ENCODE data around the gene FOXA1. TPM values are rescaled to one million over a fixed set of nuclear protein-coding genes. Genes with fewer than 3 reads are reported as not detected.

Gene FOXA1
- total RNA-seq, 1 donor from 2014 or later = not detected

GRCh38 chr14:37620856-37621255, 25.8 kb upstream of the FOXA1 start:
- H3K4me3 Mint-ChIP-seq = no peak overlapping the region
- no peak for DNase-seq (ENCODE audit: low read depth, low spot score)
- no peak for TF ChIP-seq CTCF (conservative IDR thresholded peaks at IDR 0.05)

GRCh38 chr14:37618498-37619028, 23.5 kb upstream of the FOXA1 start:
- DNase-seq (ENCODE audit: low read depth, low spot score) = no peak
- Mint-ChIP-seq H3K4me3 (no peak overlapping the region), H3K27me3 (ENCODE audit: low read depth) (peaks cover 33% of the 10 kb centered on the region), H3K36me3 (ENCODE audit: low read depth) (peaks cover 7% of the 10 kb centered on the region), H3K4me1 (peaks cover 11% of the 10 kb centered on the region), H3K9me3 (peaks cover 7% of the 10 kb centered on the region), H3K27ac (ENCODE audit: unreplicated experiment) (no peak overlapping the region)
- no peak for TF ChIP-seq CTCF (conservative IDR thresholded peaks at IDR 0.05)

More at GRCh38 chr14:37620856-37621255, 25.8 kb upstream of the FOXA1 start:
- Mint-ChIP-seq H3K27me3 (ENCODE audit: low read depth) (peaks cover 52% of the 10 kb centered on the region), H3K4me1 (peaks cover 11% of the 10 kb centered on the region), H3K27ac (ENCODE audit: unreplicated experiment) (no peak overlapping the region), H3K9me3 (peaks cover 1% of the 10 kb centered on the region), H3K36me3 (ENCODE audit: low read depth) (peaks cover 3% of the 10 kb centered on the region)

- no peak for DNase-seq (ENCODE audit: low read depth, low spot score)
- peaks cover 8% of the 10 kb centered on the region for H3K9me3 Mint-ChIP-seq
- peaks cover 8% of the 10 kb centered on the region for H3K36me3 Mint-ChIP-seq (ENCODE audit: low read depth)
- peaks cover 11% of the 10 kb centered on the region for H3K4me1 Mint-ChIP-seq
- no peak overlapping the region for H3K4me3 Mint-ChIP-seq
- no peak for TF ChIP-seq CTCF (conservative IDR thresholded peaks at IDR 0.05)
- H3K27me3 Mint-ChIP-seq (ENCODE audit: low read depth) = peaks cover 27% of the 10 kb centered on the region
- no peak overlapping the region for H3K27ac Mint-ChIP-seq (ENCODE audit: unreplicated experiment)
Measured at GRCh38 chr14:37617864-37618365, 22.9 kb upstream of the FOXA1 start.

- peaks cover 17% of the 10 kb centered on the region for H3K27me3 Mint-ChIP-seq (ENCODE audit: low read depth)
- peaks cover 8% of the 10 kb centered on the region for H3K36me3 Mint-ChIP-seq (ENCODE audit: low read depth)
- peaks cover 6% of the 10 kb centered on the region for H3K4me1 Mint-ChIP-seq
- no peak for DNase-seq (ENCODE audit: low read depth, low spot score)
- H3K9me3 Mint-ChIP-seq = peaks cover 10% of the 10 kb centered on the region
- H3K4me3 Mint-ChIP-seq = no peak overlapping the region
- no peak for TF ChIP-seq CTCF (conservative IDR thresholded peaks at IDR 0.05)
- no peak overlapping the region for H3K27ac Mint-ChIP-seq (ENCODE audit: unreplicated experiment)
Measured at GRCh38 chr14:37616853-37617252, 21.8 kb upstream of the FOXA1 start.

GRCh38 chr14:37615582-37616289, 20.7 kb upstream of the FOXA1 start:
- Mint-ChIP-seq H3K4me1 (peaks cover 6% of the 10 kb centered on the region), H3K27ac (ENCODE audit: unreplicated experiment) (no peak overlapping the region), H3K9me3 (peaks cover 14% of the 10 kb centered on the region), H3K27me3 (ENCODE audit: low read depth) (peaks cover 6% of the 10 kb centered on the region), H3K36me3 (ENCODE audit: low read depth) (peaks cover 10% of the 10 kb centered on the region), H3K4me3 (no peak overlapping the region)
- no peak for DNase-seq (ENCODE audit: low read depth, low spot score)
- TF ChIP-seq CTCF (conservative IDR thresholded peaks at IDR 0.05) = no peak

Data from neural crest cell (in vitro differentiated cells).